Epidermal melanocyte (primary cell): Measurements from ENCODE around the gene FOXP1.

Experiments
- DNase-seq: peaks from one replicate; pipeline ENCODE4 v3.0.0; 2011; ENCODE audit warnings: low spot score; ENCODE audit not compliant: insufficient read length

The FOXP1 gene

GRCh38 chr3:71245971-71246880 is 337.3 kb downstream of the FOXP1 start:
- no peak for DNase-seq

- DNase-seq: no peak
These were observed 338.6 kb downstream of the FOXP1 start for GRCh38 chr3:71244826-71245488.

GRCh38 chr3:71244153-71244825 is 339.2 kb downstream of the FOXP1 start:
- no peak for DNase-seq

- DNase-seq: no peak
These were observed 340.3 kb downstream of the FOXP1 start for GRCh38 chr3:71243229-71243628.

- DNase-seq: no peak
These were observed 341.5 kb downstream of the FOXP1 start for GRCh38 chr3:71241981-71242560.

GRCh38 chr3:71241246-71241901 is 342.2 kb downstream of the FOXP1 start:
- DNase-seq: no peak

- DNase-seq: no peak
These were observed 343.5 kb downstream of the FOXP1 start for GRCh38 chr3:71240034-71240433.

- DNase-seq: no peak
These were observed 345.2 kb downstream of the FOXP1 start for GRCh38 chr3:71238355-71238757.

- no peak for DNase-seq
These were observed 345.9 kb downstream of the FOXP1 start for GRCh38 chr3:71237672-71238071.

- no peak for DNase-seq
These were observed 347.7 kb downstream of the FOXP1 start for GRCh38 chr3:71235846-71236245.

- no peak for DNase-seq
These were observed 350.6 kb downstream of the FOXP1 start for GRCh38 chr3:71232895-71233294.

- no peak for DNase-seq
These were observed 351.3 kb downstream of the FOXP1 start for GRCh38 chr3:71232175-71232679.

- no peak for DNase-seq
These were observed 351.8 kb downstream of the FOXP1 start for GRCh38 chr3:71231680-71232079.

GRCh38 chr3:71229905-71230657 is 353.4 kb downstream of the FOXP1 start:
- no peak for DNase-seq

GRCh38 chr3:71228156-71228866 is 355.2 kb downstream of the FOXP1 start:
- no peak for DNase-seq

GRCh38 chr3:71227270-71227661 is 356.3 kb downstream of the FOXP1 start:
- no peak for DNase-seq

- DNase-seq: no peak
These were observed 356.8 kb downstream of the FOXP1 start for GRCh38 chr3:71226565-71227269.

- DNase-seq: no peak
These were observed 357.5 kb downstream of the FOXP1 start for GRCh38 chr3:71225951-71226564.
